ACC112 (cell line): Measurements from ENCODE around the gene IRAK3.
"Not testable (repeated sequence)": the region's sequence is repeated elsewhere in the genome, so short reads cannot be mapped to it uniquely, and the experiment has no call there.

Experiments used
- H2AFZ ChIP-seq: fragments of 200-600 bp; sonication (generic); one replicate; pipeline ENCODE4 v1.6.0; 2017; ENCODE audit warnings: antibody characterized with exemption, low read length; ENCODE audit not compliant: unreplicated experiment
- H3K27ac ChIP-seq: fragments of 200-600 bp; sonication (generic); 2 replicates; pipeline ENCODE4 v1.5.1; 2014; ENCODE audit warnings: low read depth, mild to moderate bottlenecking, antibody characterized with exemption, low read length, moderate library complexity
- H3K27me3 ChIP-seq: fragments of 200-600 bp; sonication (generic); 2 replicates; pipeline ENCODE4 v1.6.1; 2014; ENCODE audit warnings: mild to moderate bottlenecking, antibody characterized with exemption, low read length, moderate library complexity, mixed read lengths; ENCODE audit not compliant: insufficient read depth
- H3K36me3 ChIP-seq: fragments of 200-600 bp; sonication (generic); 2 replicates; pipeline ENCODE4 v1.6.1; 2016; ENCODE audit warnings: mild to moderate bottlenecking, antibody characterized with exemption, low read length, moderate library complexity, mixed read lengths; ENCODE audit not compliant: insufficient read depth
- H3K4me1 ChIP-seq: fragments of 200-600 bp; sonication (generic); one replicate; pipeline ENCODE4 v1.6.1; 2016; ENCODE audit warnings: low read length, mixed read lengths; ENCODE audit not compliant: insufficient read depth, unreplicated experiment, control insufficient read depth
- H3K4me3 ChIP-seq: fragments of 200-600 bp; sonication (generic); 2 replicates; pipeline ENCODE4 v1.5.1; 2014; ENCODE audit warnings: mild to moderate bottlenecking, low read depth, low read length
- H3K79me2 ChIP-seq: fragments of 200-600 bp; sonication (generic); one replicate; pipeline ENCODE4 v1.6.0; 2016; ENCODE audit warnings: low read length; ENCODE audit not compliant: control insufficient read depth, unreplicated experiment, insufficient read depth

The IRAK3 gene

GRCh38 chr12:66213011-66213410, 24.0 kb downstream of the IRAK3 start:
- Histone ChIP-seq H3K4me1 (peaks cover 11% of the 10 kb centered on the region), H3K36me3 (peaks cover 21% of the 10 kb centered on the region)
- not testable (repeated sequence) for H3K27me3 ChIP-seq, H3K79me2 ChIP-seq, H3K4me3 ChIP-seq, H3K27ac ChIP-seq, H2AFZ ChIP-seq

- Histone ChIP-seq H2AFZ (no peak overlapping the region), H3K36me3 (peaks cover 40% of the 10 kb centered on the region), H3K4me3 (no peak overlapping the region), H3K27me3 (no peaks in the 10 kb centered on the region), H3K79me2 (no peaks in the 10 kb centered on the region), H3K27ac (no peak overlapping the region), H3K4me1 (no peaks in the 10 kb centered on the region)
Observed at GRCh38 chr12:66217342-66217917, 28.4 kb downstream of the IRAK3 start.

- Histone ChIP-seq H3K4me1 (no peaks in the 10 kb centered on the region), H3K4me3 (no peak overlapping the region), H3K36me3 (peaks cover 26% of the 10 kb centered on the region), H3K79me2 (no peaks in the 10 kb centered on the region), H2AFZ (no peak overlapping the region), H3K27me3 (no peaks in the 10 kb centered on the region), H3K27ac (no peak overlapping the region)
Observed at GRCh38 chr12:66228462-66228861, 39.4 kb downstream of the IRAK3 start.

- no peak overlapping the region for H3K4me3 ChIP-seq
- peaks cover 7% of the 10 kb centered on the region for H3K79me2 ChIP-seq
- H2AFZ ChIP-seq = no peak overlapping the region
- H3K27me3 ChIP-seq = no peaks in the 10 kb centered on the region
- no peak overlapping the region for H3K27ac ChIP-seq
- H3K36me3 ChIP-seq = peaks cover 18% of the 10 kb centered on the region
- H3K4me1 ChIP-seq = peaks cover 7% of the 10 kb centered on the region
Observed at GRCh38 chr12:66232263-66232662, 43.2 kb downstream of the IRAK3 start.

- not testable (repeated sequence) for H2AFZ ChIP-seq, H3K36me3 ChIP-seq, H3K4me3 ChIP-seq, H3K27me3 ChIP-seq, H3K4me1 ChIP-seq, H3K27ac ChIP-seq, H3K79me2 ChIP-seq
Observed at GRCh38 chr12:66234037-66234693, 45.2 kb downstream of the IRAK3 start.

GRCh38 chr12:66234773-66235625, 46.0 kb downstream of the IRAK3 start:
- peak overlapping the region; percentile 81 for H3K4me3 ChIP-seq
- H3K4me1 ChIP-seq, H3K36me3 ChIP-seq, H3K27me3 ChIP-seq, H3K79me2 ChIP-seq, H2AFZ ChIP-seq, H3K27ac ChIP-seq: not testable (repeated sequence)

- H3K4me1 ChIP-seq = peaks cover 10% of the 10 kb centered on the region
- no peaks in the 10 kb centered on the region for H3K36me3 ChIP-seq
- H3K79me2 ChIP-seq = peaks cover 7% of the 10 kb centered on the region
- peak overlapping the region; percentile 81 for H3K4me3 ChIP-seq
- H3K27me3 ChIP-seq = no peaks in the 10 kb centered on the region
- peak overlapping the region; percentile 79 for H2AFZ ChIP-seq
- no peak overlapping the region for H3K27ac ChIP-seq
Observed at GRCh38 chr12:66235626-66236281, 46.7 kb downstream of the IRAK3 start.

- Histone ChIP-seq H3K4me3 (peak overlapping the region; percentile 81; the same call in 1 of the 2 replicates), H3K4me1 (peaks cover 15% of the 10 kb centered on the region)
- not testable (repeated sequence) for H3K79me2 ChIP-seq, H3K36me3 ChIP-seq, H2AFZ ChIP-seq, H3K27me3 ChIP-seq, H3K27ac ChIP-seq
Observed at GRCh38 chr12:66236282-66236675, 47.3 kb downstream of the IRAK3 start.

- peaks cover 7% of the 10 kb centered on the region for H3K79me2 ChIP-seq
- H3K27me3 ChIP-seq = no peaks in the 10 kb centered on the region
- H3K36me3 ChIP-seq = no peaks in the 10 kb centered on the region
- H3K4me1 ChIP-seq = peaks cover 20% of the 10 kb centered on the region
- H2AFZ ChIP-seq = no peak overlapping the region
- H3K4me3 ChIP-seq = no peak overlapping the region
- no peak overlapping the region for H3K27ac ChIP-seq
Observed at GRCh38 chr12:66236969-66237368, 48.0 kb downstream of the IRAK3 start.

GRCh38 chr12:66237505-66238175, 48.6 kb downstream of the IRAK3 start:
- H3K4me3 ChIP-seq = no peak overlapping the region
- H3K4me1 ChIP-seq = peaks cover 25% of the 10 kb centered on the region
- H3K27ac ChIP-seq = no peak overlapping the region
- H2AFZ ChIP-seq = no peak overlapping the region
- no peaks in the 10 kb centered on the region for H3K27me3 ChIP-seq
- H3K79me2 ChIP-seq = peaks cover 7% of the 10 kb centered on the region
- H3K36me3 ChIP-seq = no peaks in the 10 kb centered on the region
